Activated T-cell treated with anti-CD3 and anti-CD28 coated beads for 48 hours (primary cell): Measurements from ENCODE around the gene WDR89.
"Not testable (repeated sequence)": the region's sequence is repeated elsewhere in the genome, so short reads cannot be mapped to it uniquely, and the experiment has no call there.

Experiments
- DNase-seq: peaks from one replicate; pipeline ENCODE4 v3.0.0-alpha.2; 2020; ENCODE audit warnings: low read depth

The WDR89 gene, protein sequence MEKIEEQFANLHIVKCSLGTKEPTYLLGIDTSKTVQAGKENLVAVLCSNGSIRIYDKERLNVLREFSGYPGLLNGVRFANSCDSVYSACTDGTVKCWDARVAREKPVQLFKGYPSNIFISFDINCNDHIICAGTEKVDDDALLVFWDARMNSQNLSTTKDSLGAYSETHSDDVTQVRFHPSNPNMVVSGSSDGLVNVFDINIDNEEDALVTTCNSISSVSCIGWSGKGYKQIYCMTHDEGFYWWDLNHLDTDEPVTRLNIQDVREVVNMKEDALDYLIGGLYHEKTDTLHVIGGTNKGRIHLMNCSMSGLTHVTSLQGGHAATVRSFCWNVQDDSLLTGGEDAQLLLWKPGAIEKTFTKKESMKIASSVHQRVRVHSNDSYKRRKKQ

DNA sequence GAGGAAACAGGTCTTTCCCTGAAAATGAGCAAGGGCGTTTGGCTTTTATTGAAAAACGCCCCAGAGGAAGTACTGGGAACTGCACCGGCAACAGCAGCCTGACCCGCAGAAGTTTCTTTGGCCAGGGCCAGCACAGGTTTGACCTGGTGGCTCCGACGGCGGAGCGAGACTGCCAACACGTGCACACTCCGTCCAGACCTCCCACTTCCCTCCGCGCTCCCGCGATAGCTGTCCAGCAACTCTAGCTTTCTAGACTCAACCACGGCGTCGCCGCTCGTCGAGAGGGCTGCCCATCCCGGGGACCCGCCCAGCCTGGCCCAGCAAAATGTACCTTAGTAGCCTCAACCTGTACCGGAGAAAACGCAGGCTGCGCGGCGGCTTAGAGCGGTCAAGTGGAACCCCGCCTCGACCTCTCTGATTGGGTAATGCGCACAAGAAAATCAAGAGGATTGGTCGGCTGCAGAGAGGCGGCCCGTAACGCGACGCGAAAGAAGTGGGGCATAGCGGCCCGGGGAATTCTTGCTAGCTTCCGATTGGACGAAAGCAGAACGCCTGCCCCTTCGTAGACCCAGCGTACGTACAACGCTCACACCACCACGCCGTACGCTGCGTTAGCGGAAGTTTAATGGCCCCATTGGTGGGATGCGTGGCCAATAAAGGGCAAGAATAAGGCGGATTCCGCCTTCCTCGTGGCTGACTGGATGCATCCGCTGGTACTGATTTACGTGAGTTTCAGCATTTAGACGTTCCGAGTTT, at the start of gene WDR89:
Gene WDR89 (minus strand): TSS at position 399 of the 756 bp plus-strand sequence. CDS start 41,929 bp downstream, outside the sequence.
- peak; percentile 91 for DNase-seq

DNA sequence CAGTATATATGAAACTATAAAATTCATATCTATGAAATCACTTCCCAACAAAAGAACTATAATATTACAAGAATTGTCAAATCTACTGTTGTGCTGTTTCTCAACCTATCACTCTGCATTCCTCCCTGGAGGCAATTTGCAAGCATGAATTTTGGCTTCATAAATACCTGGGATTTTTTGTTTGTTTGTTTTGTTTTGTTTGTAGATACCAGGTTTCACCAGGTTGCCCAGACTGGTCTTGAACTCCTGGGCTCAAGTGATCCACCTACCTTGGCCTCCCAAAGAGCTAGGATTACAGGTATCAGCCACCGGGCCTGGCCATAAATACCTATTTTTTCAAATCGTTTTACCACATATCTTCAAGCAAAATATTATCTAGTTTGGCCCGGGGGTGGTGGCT, 47.5 kb upstream of the WDR89 start:
- DNase-seq: no peak

DNA sequence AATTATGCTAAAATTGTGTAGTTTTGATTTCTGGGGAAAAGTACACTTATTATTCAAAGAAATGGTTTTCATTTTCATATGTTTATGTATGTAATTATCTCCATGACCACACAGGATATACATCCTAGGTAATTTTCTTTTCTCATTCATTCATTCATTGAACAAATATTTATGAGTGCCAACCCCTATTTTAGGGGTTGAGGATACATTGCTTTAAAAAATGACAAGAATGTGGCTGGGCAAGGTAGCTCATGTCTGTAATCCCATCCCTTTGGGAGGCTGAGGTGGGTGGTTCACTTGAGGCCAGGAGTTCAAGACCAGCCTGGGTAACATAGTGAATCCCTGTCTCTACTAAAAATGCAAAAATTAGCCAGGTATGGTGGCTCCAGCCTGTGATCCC, 45.3 kb upstream of the WDR89 start:
- no peak for DNase-seq

DNA sequence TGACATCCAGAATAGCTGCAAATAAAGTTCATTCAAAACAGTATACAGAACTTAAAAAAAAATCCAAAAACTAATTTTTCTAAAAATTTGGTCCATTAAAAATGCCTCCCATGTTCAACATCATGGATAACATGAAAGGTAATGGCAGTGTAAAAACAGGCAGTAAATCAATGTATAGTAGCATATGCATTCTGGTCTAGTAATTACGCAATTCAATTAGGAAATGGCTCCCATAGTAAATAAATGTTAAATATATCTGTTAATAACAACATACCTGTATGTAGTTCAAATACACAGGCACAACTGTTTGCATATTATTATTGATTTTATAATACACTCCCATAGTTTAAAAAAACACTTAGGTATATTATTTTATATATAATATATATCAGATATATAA, 43.7 kb upstream of the WDR89 start:
- DNase-seq: no peak

DNA sequence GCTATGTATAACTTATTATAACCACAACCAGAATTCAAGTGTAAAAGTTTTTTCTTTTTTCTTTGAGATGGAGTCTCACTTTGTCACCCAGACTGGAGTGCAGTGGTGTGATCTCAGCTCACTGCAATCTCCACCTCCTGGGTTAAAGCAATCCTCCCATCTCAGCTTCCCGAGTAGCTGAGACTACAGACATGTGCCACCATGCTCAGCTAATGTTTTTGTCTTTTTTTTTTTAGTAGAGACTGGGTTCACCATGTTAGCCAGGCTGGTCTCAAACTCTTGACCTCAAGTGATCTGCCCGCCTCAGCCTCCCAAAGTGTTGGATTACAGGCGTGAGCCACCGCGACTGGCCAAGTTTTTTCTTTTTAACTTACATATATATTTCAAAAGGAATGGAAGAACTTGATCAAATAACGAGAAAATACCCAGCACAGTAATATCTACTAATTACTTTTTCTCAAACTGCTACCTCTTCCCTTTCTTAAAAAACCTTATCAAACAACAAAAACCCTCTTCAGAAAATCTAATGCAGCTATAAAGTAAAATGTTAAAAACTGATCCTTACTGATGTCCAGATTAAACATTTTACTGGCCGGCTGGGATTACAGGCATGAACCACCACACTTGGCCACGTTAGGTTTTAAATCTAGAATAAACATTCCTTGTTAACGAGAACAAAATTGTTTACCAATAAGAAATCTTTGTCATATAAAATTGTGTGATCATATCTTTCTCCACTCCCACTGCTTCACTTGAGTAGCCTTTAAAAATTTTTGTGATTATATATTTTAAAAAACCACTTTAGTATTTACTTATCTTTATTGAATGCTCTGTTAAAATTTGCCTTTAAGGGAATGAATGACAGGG, 41.3 kb upstream of the WDR89 start:
- no peak for DNase-seq

DNA sequence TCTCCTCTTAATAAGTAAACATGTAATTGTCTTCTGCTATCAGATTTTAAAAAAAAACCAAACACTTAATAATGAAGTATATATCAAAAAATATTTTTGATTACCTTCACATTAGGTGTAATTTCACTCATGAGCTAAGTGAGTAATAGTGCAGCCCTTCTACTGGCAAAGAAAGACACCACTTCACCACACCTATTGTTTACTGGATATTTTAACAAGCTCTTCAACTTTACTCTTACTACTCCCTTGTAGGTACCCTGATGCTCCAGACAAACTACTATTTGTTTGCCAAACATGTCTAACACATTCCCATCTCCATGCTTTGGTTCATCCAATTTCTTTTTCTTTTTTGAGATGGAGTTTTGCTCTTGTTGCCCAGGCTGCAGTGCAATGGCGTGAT, 36.9 kb upstream of the WDR89 start:
- DNase-seq: no peak

DNA sequence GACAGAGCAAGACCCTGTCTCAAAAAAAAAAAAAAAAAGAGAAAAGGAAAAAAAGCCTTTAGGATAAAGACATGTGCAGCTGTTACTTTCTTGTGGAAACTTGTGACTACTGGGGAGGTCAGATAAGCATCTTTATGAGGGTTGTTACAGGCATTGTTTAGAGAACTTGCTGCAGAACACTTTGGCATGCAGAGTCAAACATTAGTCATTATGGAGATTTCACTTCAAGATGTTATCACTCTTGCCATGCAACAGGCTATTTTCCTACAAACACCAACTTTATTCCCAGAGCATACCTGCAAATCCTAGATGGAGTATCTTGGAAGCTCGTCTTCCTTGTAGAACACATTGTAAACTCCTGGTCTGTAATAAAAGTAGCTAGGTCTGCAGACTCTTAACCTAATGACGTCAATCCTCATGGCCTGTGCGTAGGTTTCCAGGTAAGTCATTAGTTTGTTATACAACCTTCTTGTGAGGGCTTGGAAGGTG, 36.3 kb upstream of the WDR89 start:
- no peak for DNase-seq

DNA sequence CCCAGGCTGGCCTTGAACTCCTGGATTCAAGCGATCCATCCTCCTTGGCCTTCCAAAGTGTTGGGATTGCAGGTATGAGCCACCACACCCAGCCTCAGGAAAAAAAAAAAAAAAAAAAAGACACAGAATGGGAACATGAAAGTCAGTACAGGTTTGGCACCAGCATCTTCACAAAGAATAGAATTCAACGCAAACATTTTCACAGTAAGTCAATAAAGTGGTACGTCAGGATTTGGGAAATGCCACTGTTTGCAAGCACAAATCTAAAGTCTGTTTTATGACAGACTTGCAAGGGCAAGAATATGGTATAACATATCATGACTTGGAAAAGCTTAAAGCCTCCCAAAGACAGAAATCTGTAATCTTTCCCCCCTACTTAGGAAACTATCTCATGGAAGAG, 34.9 kb upstream of the WDR89 start:
- DNase-seq: no peak

DNA sequence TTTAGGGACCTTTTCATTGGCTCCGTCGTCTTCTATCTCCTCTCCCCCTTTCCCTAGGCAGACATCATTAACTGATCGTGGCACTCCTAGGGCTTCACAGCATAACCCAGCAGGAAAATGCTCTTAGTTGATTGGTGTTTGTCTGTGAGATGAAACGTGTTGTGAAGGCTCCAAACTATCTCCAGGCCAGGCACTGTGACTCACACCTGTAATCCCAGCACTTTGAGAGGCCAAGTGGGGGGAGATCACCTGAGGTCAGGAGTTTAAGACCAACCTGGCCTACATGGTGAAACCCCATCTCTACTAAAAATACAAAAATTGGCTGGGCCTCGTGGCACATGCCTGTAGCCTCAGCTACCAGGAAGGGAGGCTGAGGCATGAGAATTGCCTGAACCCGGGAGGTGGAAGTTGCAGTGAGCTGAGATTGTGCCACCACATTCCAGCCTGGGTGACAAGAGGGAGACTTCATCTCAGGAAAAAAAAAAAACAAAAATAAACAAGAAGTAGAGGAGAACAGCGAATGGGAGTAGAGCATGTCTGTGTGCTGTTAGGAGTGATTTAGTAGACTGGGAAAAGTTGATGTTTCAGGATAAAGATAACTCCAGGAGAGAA, 32.3 kb upstream of the WDR89 start:
- DNase-seq: no peak

DNA sequence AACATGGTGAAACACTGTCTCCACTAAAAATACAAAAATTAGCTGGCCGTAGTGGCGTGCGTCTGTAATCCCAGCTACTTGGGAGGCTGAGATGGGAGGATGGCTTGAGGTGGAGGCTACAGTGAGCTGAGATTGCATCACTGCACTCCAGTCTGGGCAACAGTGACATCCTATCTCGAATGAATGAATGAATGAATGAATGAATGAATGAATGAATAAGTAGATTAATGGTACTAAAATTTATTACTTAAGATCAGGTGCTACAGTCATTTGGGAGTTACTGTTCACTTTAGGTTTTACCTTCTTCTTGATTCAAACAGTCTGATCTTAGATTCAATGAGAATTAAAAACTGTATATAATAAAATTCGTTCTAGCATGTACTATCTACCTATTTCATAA, 31.6 kb upstream of the WDR89 start:
- DNase-seq: no peak

DNA sequence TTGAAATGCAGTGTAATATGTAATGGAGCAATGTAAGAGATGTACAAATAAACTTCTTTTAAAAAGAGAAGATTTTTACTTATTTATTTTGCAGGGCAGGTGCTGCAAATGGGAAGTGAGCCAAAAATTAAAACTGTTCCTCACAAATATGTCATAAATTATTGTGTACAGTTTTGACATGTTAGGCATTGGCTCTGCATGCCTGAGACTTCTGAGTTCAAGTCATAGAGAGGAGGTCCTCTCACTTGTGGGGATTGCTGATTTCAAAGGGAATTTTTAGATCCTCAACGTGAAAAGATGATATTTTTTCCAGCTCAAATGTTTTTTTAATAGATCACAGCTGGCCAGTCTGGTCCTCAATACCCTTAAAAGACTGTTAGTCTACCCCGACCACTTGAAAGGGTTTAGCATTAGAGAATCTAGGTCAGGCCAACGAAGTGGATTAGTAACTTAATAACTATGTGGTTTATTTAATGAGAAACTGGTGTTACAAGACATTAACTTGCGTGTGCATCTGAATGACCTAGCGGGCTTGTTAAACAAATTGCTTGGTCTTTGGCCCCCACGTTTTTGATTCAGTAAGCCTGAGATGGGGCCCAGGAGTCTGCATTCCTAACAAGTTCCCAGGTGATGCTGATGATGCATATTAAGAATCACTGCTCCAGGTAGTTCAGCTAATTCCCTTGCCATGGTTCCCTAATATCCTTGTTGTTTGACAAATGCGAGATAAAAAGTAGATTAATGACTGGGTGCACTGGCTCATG, 30.9 kb upstream of the WDR89 start:
- DNase-seq: no peak

DNA sequence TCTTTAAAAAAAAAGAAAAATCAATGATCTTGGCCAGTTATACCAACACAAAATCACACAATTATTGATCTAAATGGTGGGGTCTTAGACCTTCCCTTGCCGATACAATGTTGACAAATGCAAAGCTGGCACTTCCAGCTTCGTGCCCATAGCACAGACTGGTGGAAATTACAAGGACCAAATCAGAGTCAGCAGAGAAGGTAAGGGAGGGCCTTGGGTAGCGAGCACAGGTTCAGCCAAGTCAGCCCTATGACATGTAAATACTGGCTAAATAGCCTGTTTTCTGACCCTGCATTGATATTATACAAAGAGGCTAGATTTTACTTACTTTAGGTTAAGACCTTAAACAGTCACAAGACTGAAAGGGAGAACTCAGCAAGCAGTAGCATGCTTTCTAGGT, 30.3 kb upstream of the WDR89 start:
- DNase-seq: no peak

DNA sequence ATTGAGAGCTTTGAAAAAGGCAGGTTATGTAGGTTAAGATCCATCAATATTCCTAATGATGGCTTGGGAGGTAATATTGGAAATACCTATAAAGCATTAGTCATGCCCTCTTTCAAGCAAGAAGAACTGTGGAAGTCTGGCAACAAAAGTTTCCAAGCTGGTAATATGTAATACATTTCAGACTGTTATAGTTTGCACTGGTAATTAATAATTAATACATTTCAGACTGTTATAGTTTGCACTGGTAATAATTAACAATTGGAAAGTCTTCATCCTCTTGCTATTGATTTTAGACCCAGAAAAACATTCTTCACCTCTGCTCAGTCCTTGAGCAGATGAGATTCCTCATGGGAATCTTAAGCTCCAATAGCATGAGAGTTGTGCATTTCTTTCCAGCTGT, 29.0 kb upstream of the WDR89 start:
- DNase-seq: no peak

DNA sequence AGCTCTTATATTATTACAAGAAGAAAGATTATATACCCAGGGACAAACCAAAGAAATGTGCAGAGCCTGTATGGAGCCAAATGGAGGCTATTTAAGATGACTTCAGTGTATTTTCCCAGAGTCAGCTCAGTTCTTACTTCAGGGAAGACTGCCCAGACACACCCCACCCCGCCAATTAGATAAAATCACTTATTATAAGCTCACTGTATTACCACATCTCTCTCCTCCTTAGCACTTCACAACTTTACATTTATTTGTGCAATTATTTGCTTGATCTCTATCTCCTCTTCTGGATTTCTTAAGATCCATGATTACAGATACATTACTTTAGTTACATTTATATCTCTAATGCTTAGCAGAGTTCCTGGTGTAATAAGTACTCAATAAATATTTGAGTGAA, 24.7 kb upstream of the WDR89 start:
- no peak for DNase-seq

DNA sequence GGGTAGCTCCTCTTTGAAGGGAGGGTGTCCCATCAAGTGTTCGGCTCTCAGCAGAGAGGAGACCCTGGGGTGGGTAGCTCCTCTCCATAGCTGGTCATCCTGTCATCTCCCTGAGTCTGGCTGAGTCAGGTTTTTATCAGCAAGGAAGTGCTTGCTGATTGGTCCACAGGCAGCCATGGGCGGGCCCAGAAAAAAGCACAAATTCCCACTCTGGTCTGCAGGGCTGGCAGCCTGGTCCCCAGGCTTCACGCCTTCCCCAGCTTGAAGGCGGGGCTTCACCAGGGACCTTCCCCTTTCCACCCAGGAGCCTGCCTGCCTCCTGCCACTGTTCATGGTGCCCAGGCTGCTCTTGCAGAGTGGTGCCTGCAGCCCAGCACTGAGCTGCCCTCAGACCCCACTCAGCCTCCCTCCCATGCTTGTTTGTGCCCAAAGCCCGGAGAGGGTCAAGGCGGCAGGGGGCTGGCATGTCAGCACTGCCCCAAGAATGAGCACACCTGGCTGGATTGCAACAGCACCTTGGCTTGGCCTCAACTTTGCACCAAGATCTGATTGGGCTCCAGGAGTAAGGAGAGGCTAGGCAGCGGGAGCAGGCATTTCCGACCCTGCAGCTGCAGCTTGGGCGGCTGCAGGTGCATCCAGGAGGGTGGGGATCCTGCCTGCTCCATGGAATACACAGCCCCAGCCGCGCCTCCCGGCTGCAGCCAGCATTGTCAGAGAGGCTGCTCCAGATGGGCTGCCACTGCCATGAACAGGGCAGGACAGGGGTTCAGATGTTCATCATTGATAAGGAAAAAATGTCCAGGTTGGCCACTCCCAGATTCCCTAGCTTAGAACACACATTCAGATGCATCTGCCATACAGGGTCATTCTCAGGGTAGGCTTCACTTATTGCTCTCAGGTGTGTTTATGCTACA, 22.0 kb upstream of the WDR89 start:
- no peak for DNase-seq

DNA sequence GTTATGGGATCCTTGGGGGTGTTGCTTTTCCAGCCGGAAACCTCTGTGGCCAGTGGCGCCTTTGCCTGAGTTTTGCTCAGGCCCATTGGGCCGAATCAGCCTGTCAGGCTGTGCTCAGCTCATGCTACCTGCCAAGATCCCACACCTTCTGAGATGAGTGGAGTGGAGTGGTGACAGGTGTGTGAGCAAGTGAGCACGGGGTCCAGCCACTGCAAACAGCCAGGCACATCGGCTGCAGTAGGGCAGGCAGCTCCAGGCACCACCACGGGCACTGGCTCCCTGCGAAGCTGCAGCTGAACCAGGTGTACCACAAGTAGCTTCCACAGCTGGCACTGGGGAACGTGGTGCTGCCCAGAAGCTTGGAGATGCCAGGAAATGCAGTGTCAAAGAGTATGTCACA, 21.1 kb upstream of the WDR89 start:
- DNase-seq: no peak

DNA sequence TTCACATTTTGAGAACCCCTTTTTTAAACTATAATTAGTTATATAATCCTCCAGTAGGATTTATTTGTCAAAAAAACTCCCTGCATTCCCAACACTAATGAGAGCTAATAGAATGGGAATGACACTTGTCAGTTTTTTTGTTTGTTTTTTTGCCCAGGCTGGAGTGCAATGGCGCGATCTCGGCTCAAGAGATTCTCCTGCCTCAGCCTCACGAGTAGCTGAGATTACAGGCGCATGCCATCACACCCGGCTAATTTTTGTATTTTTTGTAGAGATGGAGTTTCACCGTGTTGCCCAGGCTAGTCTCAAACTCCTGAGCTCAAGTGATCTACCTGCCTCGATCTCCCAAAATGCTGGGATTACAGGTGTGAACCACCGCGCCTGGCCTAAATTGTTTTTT, 20.2 kb upstream of the WDR89 start:
- not testable (repeated sequence) for DNase-seq

DNA sequence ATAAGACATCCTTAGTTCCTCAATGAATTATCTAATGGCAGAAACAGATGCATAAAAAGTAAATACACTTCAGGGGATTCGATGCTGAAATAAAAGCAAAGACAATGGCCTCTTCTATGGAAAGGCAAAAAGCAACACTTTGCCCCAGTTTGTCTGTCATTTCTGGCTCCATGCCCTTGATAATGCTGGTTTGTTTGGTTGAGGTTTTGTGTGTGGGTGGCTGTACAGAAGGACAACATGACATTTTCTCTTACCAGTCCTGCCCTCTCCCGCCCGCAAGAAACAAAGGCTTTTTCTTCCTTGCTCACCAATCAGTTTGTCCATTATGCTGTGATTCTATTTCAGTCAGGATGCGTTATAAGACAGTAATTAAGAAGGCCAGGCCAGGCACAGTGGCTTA, 18.1 kb upstream of the WDR89 start:
- DNase-seq: no peak

DNA sequence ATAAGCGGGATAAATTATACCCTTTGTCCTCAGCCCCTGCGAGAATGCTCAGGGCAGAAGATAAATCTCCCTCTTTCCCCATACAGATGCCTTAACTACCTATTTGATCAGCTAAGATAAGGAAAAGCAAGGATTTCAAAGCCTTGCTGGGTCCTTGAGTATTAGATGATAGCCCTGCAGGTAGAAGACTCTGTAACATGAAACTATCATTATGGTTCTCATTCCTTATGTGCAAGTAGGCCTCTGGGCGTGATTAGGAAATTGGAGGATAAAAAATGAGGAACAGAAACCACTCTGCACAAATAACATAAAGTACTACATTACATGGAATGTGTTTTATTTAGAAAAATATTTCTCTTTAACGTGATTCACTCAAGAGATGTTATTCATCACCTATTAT, 14.5 kb upstream of the WDR89 start:
- no peak for DNase-seq

DNA sequence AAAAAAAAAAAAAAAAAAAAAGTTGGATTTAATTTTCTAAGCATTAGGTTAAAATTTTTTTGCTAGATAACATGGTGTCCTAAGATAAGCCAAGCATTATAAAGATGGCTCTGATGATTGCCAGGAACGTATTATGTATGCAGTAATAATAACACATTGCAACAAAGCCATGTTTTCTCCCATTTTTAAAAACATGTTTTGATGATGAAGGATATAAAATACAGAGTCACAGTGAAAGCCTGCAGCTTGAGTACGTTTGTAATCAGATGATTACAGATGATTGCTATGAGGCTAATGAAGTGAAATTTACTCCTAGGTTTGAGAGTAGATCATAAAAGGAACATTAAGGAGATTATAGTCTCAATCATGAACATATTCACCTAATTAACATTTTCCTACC, 13.3 kb upstream of the WDR89 start:
- DNase-seq: no peak
